Endothelial cell of umbilical vein (primary cell): ENCODE data around the gene BICRA. TPM values are rescaled to one million over a fixed set of nuclear protein-coding genes. Genes with fewer than 3 reads are reported as not detected.

Experiments used
- BruUV-seq: library from RNA; stranded (reverse); fragments of 400-500 nt; replicated peaks from 2 replicates; lab custom pipeline; 2021; lab: Mats Ljungman, UMichigan
- CTCF ChIA-PET: fragments of 300-600, 350-600 bp; sonication (Branson Sonifier 250); formaldehyde crosslinking; loops from one replicate; lab custom pipeline; 2021; ENCODE audit warnings: antibody characterized with exemption, inconsistent platforms; lab: Charles Lee
- POLR2A ChIA-PET: fragments of 300-600, 350-600 bp; sonication (Branson Sonifier 250); formaldehyde crosslinking; loops from one replicate; lab custom pipeline; 2021; ENCODE audit warnings: antibody characterized with exemption, inconsistent platforms; lab: Charles Lee
- DNase-seq: peaks from one replicate; pipeline ENCODE4 v3.0.0-alpha.2; 2011; ENCODE audit warnings: low read depth, low spot score
- FAIRE-seq: peaks from 2 replicates; lab custom pipeline; 2011; peaks lifted over from hg19 to GRCh38; lab: Jason Lieb, UNC
- H2AFZ ChIP-seq: 2 replicates; pipeline ENCODE4 v1.6.0; 2012; ENCODE audit warnings: low read depth, low read length, control low read depth, inconsistent platforms
- H3K27ac ChIP-seq: 2 replicates; pipeline ENCODE4 v1.5.1; 2011; ENCODE audit warnings: low read depth, mild to moderate bottlenecking, control low read depth, low read length, moderate library complexity; ENCODE audit not compliant: insufficient read depth
- H3K27me3 ChIP-seq, 2 experiments: 2 replicates each; pipeline versions ENCODE4 v1.6.0 to v1.6.1; 2011; ENCODE audit warnings: low read length in 2 of 2, mixed read lengths in 1 of 2; ENCODE audit not compliant: control insufficient read depth in 2 of 2, insufficient read depth in 2 of 2
- H3K36me3 ChIP-seq, 2 experiments: 2 replicates in 1 of 2; 3 replicates in 1 of 2; pipeline ENCODE4 v1.5.1; 2011; ENCODE audit warnings: low read length in 2 of 2, mild to moderate bottlenecking in 1 of 2, moderate library complexity in 1 of 2; ENCODE audit not compliant: control insufficient read depth in 2 of 2, insufficient read depth in 2 of 2; ENCODE audit errors: extremely low read depth in 1 of 2
- H3K4me1 ChIP-seq: 3 replicates; pipeline ENCODE4 v1.5.1; 2011; ENCODE audit warnings: mild to moderate bottlenecking, low read length; ENCODE audit not compliant: control insufficient read depth, insufficient read depth; ENCODE audit errors: extremely low read depth
- H3K4me2 ChIP-seq: 2 replicates; pipeline ENCODE4 v1.6.1; 2011; ENCODE audit warnings: low read length, control low read depth, mixed read lengths; ENCODE audit not compliant: insufficient read depth
- H3K4me3 ChIP-seq, 3 experiments: fragments of 200-600 bp in 1 of 3; sonication (generic), shearing (Covaris generic) in 1 of 3; replicated peaks in 1 of 3; 2 replicates each; pipeline ENCODE4 v1.5.1; 2011 to 2016; ENCODE audit warnings: control low read depth in 3 of 3, low read length in 3 of 3, mild to moderate bottlenecking in 2 of 3, inconsistent platforms in 1 of 3, low read depth in 1 of 3, moderate library complexity in 1 of 3; ENCODE audit not compliant: insufficient read depth in 1 of 3
- H3K79me2 ChIP-seq: 2 replicates; pipeline ENCODE4 v1.6.0; 2012; ENCODE audit warnings: low read length, inconsistent platforms; ENCODE audit not compliant: control insufficient read depth, insufficient read depth
- H3K9ac ChIP-seq: replicated peaks from 2 replicates; pipeline ENCODE3; 2011; ENCODE audit warnings: low read length, control low read depth; ENCODE audit not compliant: insufficient read depth; ENCODE audit errors: extremely low read depth
- H3K9me1 ChIP-seq: replicated peaks from 3 replicates; pipeline ENCODE4 v1.6.0; 2011; ENCODE audit warnings: mild to moderate bottlenecking, low read length; ENCODE audit not compliant: control insufficient read depth, insufficient read depth; ENCODE audit errors: extremely low read depth
- H3K9me3 ChIP-seq: replicated peaks from 2 replicates; pipeline ENCODE4 v1.5.1; 2012; ENCODE audit warnings: low read length, inconsistent platforms; ENCODE audit not compliant: control insufficient read depth, insufficient read depth
- H4K20me1 ChIP-seq: replicated peaks from 2 replicates; pipeline ENCODE3; 2011; ENCODE audit warnings: mild to moderate bottlenecking, low read length; ENCODE audit not compliant: control insufficient read depth, insufficient read depth; ENCODE audit errors: extremely low read depth
- CTCF ChIP-seq, 2 donors: IDR thresholded peaks; 1 replicate in 1 of 2; 2 replicates in 1 of 2; pipeline ENCODE4 v1.5.1; 2011; ENCODE audit warnings: low read length in 2 of 2, mild to moderate bottlenecking in 2 of 2, moderate library complexity in 2 of 2, control low read depth in 1 of 2, inconsistent platforms in 1 of 2, low read depth in 1 of 2; ENCODE audit not compliant: insufficient read depth in 1 of 2; ENCODE audit errors: extremely low read depth in 1 of 2
- EZH2 ChIP-seq: IDR thresholded peaks from 2 replicates; pipeline ENCODE4 v1.6.1; 2012; ENCODE audit warnings: borderline replicate concordance, low read depth, mild to moderate bottlenecking, moderate library complexity, low read length, inconsistent platforms; ENCODE audit not compliant: severe bottlenecking
- FOS ChIP-seq: IDR thresholded peaks from 2 replicates; pipeline ENCODE4 v1.6.1; 2011; ENCODE audit warnings: mild to moderate bottlenecking, low read length, moderate library complexity, borderline replicate concordance; ENCODE audit not compliant: insufficient read depth
- GATA2 ChIP-seq: IDR thresholded peaks from 2 replicates; pipeline ENCODE4 v1.7.0; 2011; ENCODE audit warnings: low read depth, mild to moderate bottlenecking, moderate library complexity, mixed read lengths, low read length; ENCODE audit not compliant: insufficient read length, insufficient read depth
- JUN ChIP-seq: IDR thresholded peaks from 2 replicates; pipeline ENCODE4 v1.6.1; 2011; ENCODE audit warnings: borderline replicate concordance, low read depth; ENCODE audit not compliant: insufficient read length, insufficient read depth
- MAX ChIP-seq: IDR thresholded peaks from 2 replicates; pipeline ENCODE4 v1.6.1; 2011; ENCODE audit not compliant: insufficient read depth, insufficient read length
- MYC ChIP-seq: IDR thresholded peaks from one replicate; pipeline ENCODE4 v1.6.1; 2011; ENCODE audit warnings: mild to moderate bottlenecking, low read depth, low read length
- POLR2A ChIP-seq: IDR thresholded peaks from 2 replicates; pipeline ENCODE4 v1.6.1; 2012; ENCODE audit warnings: low read depth, mild to moderate bottlenecking, control low read depth, low read length
- POLR2AphosphoS5 ChIP-seq: IDR thresholded peaks from 2 replicates; pipeline ENCODE4 v1.6.1; 2012; ENCODE audit warnings: low read depth, mild to moderate bottlenecking, control low read depth, low read length, moderate library complexity; ENCODE audit not compliant: insufficient read depth
- dilution Hi-C: fragments of 300-500 bp; cut with MboI; formaldehyde crosslinking; loops from one replicate; pipeline ENCODE4 v1.15.0; 2019; ENCODE audit warnings: low sequenced_read_pairs; ENCODE audit not compliant: extremely low pct_ligation_motif_present
- intact Hi-C: fragments of 100-400 bp; cut with micrococcal nuclease; formaldehyde crosslinking; loops from one replicate; pipeline ENCODE4 v1.10.0; 2022
- polyA plus RNA-seq, 4 experiments: library from polyadenylated mRNA; depleted of rRNA in 3 of 4; stranded (reverse) in 3 of 4; unstranded in 1 of 4; fragments of >200 nt; gene quantifications; 2 replicates each; pipeline versions ENCODE4 v1.2.1 to v1.2.3, GENCODE V29; 2011 to 2012; ENCODE audit warnings: missing spikeins in 1 of 4
- total RNA-seq: library from RNA; stranded (reverse); gene quantifications from 2 replicates; pipeline ENCODE4 v1.2.3, GENCODE V29; 2021

Gene BICRA
- total and polyA plus RNA-seq, 2 donors (not counting 3 experiments of a cell fraction or from before 2014, with no cell fraction given) = 3.8 to 20.5 TPM

- Histone ChIP-seq H3K9me1 (no peaks in the 10 kb centered on the region), H4K20me1 (no peaks in the 10 kb centered on the region), H3K79me2 (peaks cover 13% of the 10 kb centered on the region), H3K27me3 (no peaks in the 10 kb centered on the region), H3K27ac (peak overlapping the region; percentile 97), H3K4me1 (peaks cover 23% of the 10 kb centered on the region), H3K4me2 (peak overlapping the region; percentile 53), H3K4me3 (peak overlapping the region in 1 of 3 experiments; percentile 18), H3K36me3 (peaks cover 13 to 21% of the 10 kb centered on the region in 2 experiments), H3K9ac (peak overlapping the region; percentile 91), H3K9me3 (no peaks in the 10 kb centered on the region), H2AFZ (peak overlapping the region; percentile 23)
- FAIRE-seq = no peak
- no TSS peak for BruUV-seq
- intact Hi-C loops = loop anchor here (1.0 kb wide), 2 partner anchors 10 to 14 kb away; no protein-coding TSS in a partner anchor
- CTCF ChIA-PET = interaction anchor here (0.6 to 4.2 kb wide), 5 partner anchors 11 to 23 kb away, joined by 4 to 47 read pairs (median 5); partner anchors contain the start of gene EHD2
- no peak for TF ChIP-seq MAX
- no peak for TF ChIP-seq EZH2
- no peak for TF ChIP-seq CTCF (IDR thresholded peaks at IDR 0.05; ENCODE audit: extremely low read depth in 1 of 2, insufficient read depth in 1 of 2, low read depth in 1 of 2, low read length in 2 of 2)
- TF ChIP-seq FOS = peak; percentile 82
- peak; percentile 34 for TF ChIP-seq POLR2AphosphoS5
- TF ChIP-seq MYC = no peak
- peak; percentile 39 for TF ChIP-seq JUN
- peak; percentile 75 for TF ChIP-seq POLR2A
- TF ChIP-seq GATA2 = no peak
- POLR2A ChIA-PET = interaction anchor here (1.4 to 1.6 kb wide), 2 partner anchors 10 to 16 kb away, joined by 3 to 4 read pairs; no protein-coding TSS in a partner anchor
- peak; percentile 72 for DNase-seq
- dilution Hi-C loops = no loop called here
Measured at GRCh38 chr19:47729468-47729798, 120.5 kb downstream of the BICRA start.
